ENCODE data around the gene NELFE.
"Not testable (repeated sequence)": the region's sequence is repeated elsewhere in the genome, so short reads cannot be mapped to it uniquely, and the experiment has no call there.

GRCh38 chr6:31994421-31994820 lies 35.6 kb upstream of the NELFE start:
- TF ChIP-seq CTCF (IDR thresholded peaks at IDR 0.05 in 2 of 3, conservative IDR thresholded peaks at IDR 0.05 in 1 of 3; ENCODE audit: borderline replicate concordance in 1 of 3, insufficient read depth in 1 of 3, low read depth in 2 of 3, low read length in 2 of 3); EZH2phosphoT487 (IDR thresholded peaks at IDR 0.05; ENCODE audit: borderline replicate concordance); CEBPB (IDR thresholded peaks at IDR 0.05; ENCODE audit: low read depth); RAD21 (IDR thresholded peaks at IDR 0.05; ENCODE audit: low read depth): not testable (repeated sequence)
